Colonic mucosa (tissue), 4 donors: ENCODE data around the gene TEDC1. TPM values are rescaled to one million over a fixed set of nuclear protein-coding genes. Genes with fewer than 3 reads are reported as not detected.

Experiments
- DNase-seq: peaks from one replicate; pipeline ENCODE4 v3.0.0-alpha.2; 2020
- H3K27ac ChIP-seq: fragments of 200-600 bp; one replicate; pipeline ENCODE4 v1.8.0; 2021
- H3K27me3 ChIP-seq: fragments of 200-600 bp; one replicate; pipeline ENCODE4 v1.8.0; 2021
- H3K36me3 ChIP-seq: fragments of 200-600 bp; one replicate; pipeline ENCODE4 v1.8.0; 2021
- H3K4me1 ChIP-seq: fragments of 200-600 bp; one replicate; pipeline ENCODE4 v1.8.0; 2021; ENCODE audit warnings: mild to moderate bottlenecking
- H3K4me3 ChIP-seq: fragments of 200-600 bp; one replicate; pipeline ENCODE4 v1.8.0; 2021
- H3K9ac ChIP-seq, 2 donors: one replicate each; pipeline ENCODE4 v1.7.0; 2013; ENCODE audit warnings: control low read depth in 2 of 2, low read depth in 2 of 2, low read length in 2 of 2
- H3K9me3 ChIP-seq: fragments of 200-600 bp; one replicate; pipeline ENCODE4 v1.8.0; 2021
- CTCF ChIP-seq: fragments of 200-600 bp; IDR thresholded peaks from one replicate; pipeline ENCODE4 v1.8.0; 2022; ENCODE audit warnings: antibody characterized with exemption, mild to moderate bottlenecking
- intact Hi-C: fragments of 100-400 bp; cut with DNase I; formaldehyde crosslinking; loops from one replicate; pipeline ENCODE4 v1.14.1; 2022
- total RNA-seq, 2 donors: library from RNA; stranded (reverse); fragmentation: NEBNext Ultra II Directional in 1 of 2; extraction: Animal tissue kit (Norgen Biotek cat#: 25700) in 1 of 2; gene quantifications; one replicate each; pipeline ENCODE4 v1.2.1, GENCODE V29; 2021
- donor health status: healthy.
- donor health status: DM: no; HTN: no; CAD: no.
- donor health status: DM: no; HTN: no; CAD: no.

The TEDC1 gene
- total RNA-seq, 2 donors from 2014 or later = 15.0 to 55.7 TPM

- Histone ChIP-seq H3K9ac (no peak overlapping the region), H3K27ac (no peak overlapping the region), H3K4me1 (no peaks in the 10 kb centered on the region), H3K27me3 (no peaks in the 10 kb centered on the region), H3K4me3 (no peak overlapping the region), H3K36me3 (no peaks in the 10 kb centered on the region), H3K9me3 (no peaks in the 10 kb centered on the region)
- intact Hi-C loops = loop anchor here (5.0 to 10.0 kb wide), 2 partner anchors 75 to 77 kb away; partner anchors contain the start of gene TMEM121
- no peak for TF ChIP-seq CTCF
- DNase-seq = no peak
These were observed 41.5 kb upstream of the TEDC1 start for GRCh38 chr14:105449276-105450122.

GRCh38 chr14:105450123-105450505 is 40.9 kb upstream of the TEDC1 start:
- Histone ChIP-seq H3K4me1 (no peaks in the 10 kb centered on the region), H3K27ac (no peak overlapping the region), H3K9ac (no peak overlapping the region), H3K4me3 (no peak overlapping the region), H3K27me3 (no peaks in the 10 kb centered on the region), H3K36me3 (no peaks in the 10 kb centered on the region), H3K9me3 (no peaks in the 10 kb centered on the region)
- intact Hi-C loops = no loop called here
- no peak for TF ChIP-seq CTCF
- no peak for DNase-seq

GRCh38 chr14:105450864-105451720 is 40.0 kb upstream of the TEDC1 start:
- intact Hi-C loops = no loop called here
- H3K4me3 ChIP-seq = no peak overlapping the region
- no peak overlapping the region for H3K27ac ChIP-seq
- no peaks in the 10 kb centered on the region for H3K9me3 ChIP-seq
- TF ChIP-seq CTCF = no peak
- no peaks in the 10 kb centered on the region for H3K36me3 ChIP-seq
- no peak overlapping the region for H3K9ac ChIP-seq
- no peak for DNase-seq
- no peaks in the 10 kb centered on the region for H3K4me1 ChIP-seq
- H3K27me3 ChIP-seq = no peaks in the 10 kb centered on the region

GRCh38 chr14:105452963-105453362 is 38.1 kb upstream of the TEDC1 start:
- DNase-seq = no peak
- no peaks in the 10 kb centered on the region for H3K4me1 ChIP-seq
- H3K9me3 ChIP-seq = no peaks in the 10 kb centered on the region
- no peak overlapping the region for H3K27ac ChIP-seq
- intact Hi-C loops = no loop called here
- H3K36me3 ChIP-seq = no peaks in the 10 kb centered on the region
- H3K27me3 ChIP-seq = no peaks in the 10 kb centered on the region
- TF ChIP-seq CTCF = no peak
- H3K4me3 ChIP-seq = no peak overlapping the region
- no peak overlapping the region for H3K9ac ChIP-seq

GRCh38 chr14:105453847-105454246 is 37.2 kb upstream of the TEDC1 start:
- Histone ChIP-seq H3K36me3 (no peaks in the 10 kb centered on the region), H3K27ac (no peak overlapping the region), H3K4me3 (no peak overlapping the region), H3K27me3 (no peaks in the 10 kb centered on the region), H3K4me1 (no peaks in the 10 kb centered on the region), H3K9ac (no peak overlapping the region), H3K9me3 (no peaks in the 10 kb centered on the region)
- intact Hi-C loops = no loop called here
- DNase-seq = no peak
- TF ChIP-seq CTCF = no peak
